K562 (cell line): ENCODE data around the gene DEGS2. TPM values are rescaled to one million over a fixed set of nuclear protein-coding genes. Genes with fewer than 3 reads are reported as not detected.
A peak's percentile ranks its signal among the peaks of the same experiment; 100 is the strongest.

Experiments used
- ARNT ChIP-seq, 2 experiments: fragments of 450-650 bp; IDR thresholded peaks; 2 replicates each; pipeline ENCODE4 v1.6.1; 2016; ENCODE audit warnings: mild to moderate bottlenecking in 1 of 2
- BACH1 ChIP-seq: fragments of 200-800 bp; sonication (Bioruptor generic); IDR thresholded peaks from 2 replicates; pipeline ENCODE4 v1.6.1; 2016; ENCODE audit warnings: missing genetic modification characterization, missing compliant biosample characterization
- CBFB ChIP-seq: sonication (generic); formaldehyde crosslinking; IDR thresholded peaks from 2 replicates; pipeline ENCODE4 v1.4.0; 2020; ENCODE audit warnings: mild to moderate bottlenecking, missing genetic modification reagents
- CHD1 ChIP-seq: fragments of 200-600 bp; sonication (generic); IDR thresholded peaks from one replicate; pipeline ENCODE4 v1.6.1; 2012; ENCODE audit warnings: mild to moderate bottlenecking, moderate library complexity, low read length, inconsistent platforms
- CTCF ChIP-seq, 3 experiments: IDR thresholded peaks in 2 of 3; conservative IDR thresholded peaks in 1 of 3; 2 replicates each; pipeline ENCODE4 v1.5.1; 2011 to 2012; ENCODE audit warnings: low read length in 3 of 3, mild to moderate bottlenecking in 3 of 3, control low read depth in 2 of 3, improper control_type of control experiment in 1 of 3, inconsistent platforms in 1 of 3, low read depth in 1 of 3, mixed read lengths in 1 of 3, moderate library complexity in 1 of 3; ENCODE audit not compliant: insufficient read depth in 2 of 3
- HNRNPH1 ChIP-seq: fragments of 200-400 bp; formaldehyde crosslinking; optimal IDR thresholded peaks from 2 replicates; pipeline ENCODE3; 2017; ENCODE audit warnings: low read depth, mild to moderate bottlenecking, low read length, moderate library complexity
- KLF10 ChIP-seq: fragments of 250-450 bp; sonication (Bioruptor Pico); IDR thresholded peaks from 2 replicates; pipeline ENCODE4 v1.6.1; 2021; ENCODE audit warnings: matching md5 sums
- MAFK ChIP-seq: IDR thresholded peaks from 2 replicates; pipeline ENCODE4 v1.6.1; 2011; ENCODE audit warnings: low read length, improper control_type of control experiment
- MAX ChIP-seq: sonication (generic); formaldehyde crosslinking; IDR thresholded peaks from 2 replicates; pipeline ENCODE4 v1.9.0; 2022; ENCODE audit warnings: mild to moderate bottlenecking, missing genetic modification reagents
- NFE2L1 ChIP-seq: fragments of 450-650 bp; IDR thresholded peaks from 2 replicates; pipeline ENCODE4 v1.6.1; 2016; ENCODE audit warnings: missing genetic modification characterization, low read depth, mild to moderate bottlenecking, missing compliant biosample characterization, moderate library complexity, borderline replicate concordance
- PCBP1 ChIP-seq: fragments of 200-400 bp; formaldehyde crosslinking; IDR thresholded peaks from 2 replicates; pipeline ENCODE4 v1.6.1; 2018; ENCODE audit warnings: mild to moderate bottlenecking, low read depth, low read length; ENCODE audit not compliant: poor library complexity, severe bottlenecking
- POLR2AphosphoS2 ChIP-seq: IDR thresholded peaks from 2 replicates; pipeline ENCODE4 v1.6.1; 2012; ENCODE audit warnings: low read length, improper control_type of control experiment
- PRMT5 ChIP-seq: sonication (generic); formaldehyde crosslinking; IDR thresholded peaks from 2 replicates; pipeline ENCODE4 v1.5.0; 2020; ENCODE audit warnings: missing genetic modification reagents
- RAD51 ChIP-seq: fragments of 450-650 bp; IDR thresholded peaks from 2 replicates; pipeline ENCODE4 v1.7.1; 2016; ENCODE audit warnings: low read depth, mild to moderate bottlenecking, borderline replicate concordance
- RFX5 ChIP-seq: IDR thresholded peaks from 2 replicates; pipeline ENCODE4 v1.6.1; 2011; ENCODE audit warnings: low read depth, mild to moderate bottlenecking, improper control_type of control experiment, low read length
- TBP ChIP-seq: optimal IDR thresholded peaks from 2 replicates; pipeline ENCODE3; 2011; ENCODE audit warnings: low read depth, low read length, improper control_type of control experiment
- UBTF ChIP-seq, 2 experiments: IDR thresholded peaks; 2 replicates each; pipeline ENCODE4 v1.6.1; 2012; ENCODE audit warnings: improper control_type of control experiment in 2 of 2, low read depth in 2 of 2, low read length in 2 of 2, borderline replicate concordance in 1 of 2
- ZBED1 ChIP-seq: IDR thresholded peaks from 2 replicates; pipeline ENCODE4 v1.6.1; 2014
- ZBTB34 ChIP-seq: fragments of 250-450 bp; sonication (Bioruptor Pico); IDR thresholded peaks from 2 replicates; pipeline ENCODE4 v1.8.0; 2021; ENCODE audit warnings: mild to moderate bottlenecking, moderate library complexity
- ZNF408 ChIP-seq: fragments of 250-450 bp; sonication (Bioruptor Pico); IDR thresholded peaks from 2 replicates; pipeline ENCODE4 v1.4.0; 2020; ENCODE audit warnings: low read depth, mild to moderate bottlenecking, moderate library complexity
- ZNF764 ChIP-seq: fragments of 250-450 bp; sonication (Bioruptor Pico); IDR thresholded peaks from 2 replicates; pipeline ENCODE4 v1.4.0; 2020; ENCODE audit warnings: low read depth, mild to moderate bottlenecking, moderate library complexity
- ZNF766 ChIP-seq: fragments of 200-800 bp; sonication (Bioruptor generic); conservative IDR thresholded peaks from 2 replicates; pipeline ENCODE4 v1.6.1; 2016; ENCODE audit warnings: missing genetic modification characterization, missing compliant biosample characterization
- polyA plus RNA-seq, 8 experiments: library from polyadenylated mRNA; depleted of rRNA in 4 of 8; stranded (reverse) in 5 of 8; unstranded in 3 of 8; fragments of >200 nt; fragmentation: Nextera tagmentation in 2 of 8; fragmentation: Illumina TruSeq in 1 of 8; extraction: Ambion mirVana in 2 of 8; extraction: Trizol in 1 of 8; gene quantifications; 2 replicates each; pipeline versions ENCODE4 v1.2.1 to v1.2.3, GENCODE V29; 2011 to 2014; ENCODE audit warnings: inconsistent platforms in 1 of 8, missing spikeins in 1 of 8
- total RNA-seq, 7 experiments: library from RNA; depleted of rRNA in 6 of 7; stranded (reverse); fragments of >200 nt in 6 of 7; fragmentation: Illumina TruSeq in 2 of 7; extraction: Trizol in 2 of 7; gene quantifications; 2 replicates each; pipeline versions ENCODE4 v1.2.1 to v1.2.3, GENCODE V29; 2011 to 2021; ENCODE audit warnings: low replicate concordance in 1 of 7

The DEGS2 gene
- total and polyA plus RNA-seq, 9 of the 15 experiments (the other 6 are each of a cell fraction or from before 2014, with no cell fraction given): 0.22 to 2.9 (median 0.70) TPM

DNA sequence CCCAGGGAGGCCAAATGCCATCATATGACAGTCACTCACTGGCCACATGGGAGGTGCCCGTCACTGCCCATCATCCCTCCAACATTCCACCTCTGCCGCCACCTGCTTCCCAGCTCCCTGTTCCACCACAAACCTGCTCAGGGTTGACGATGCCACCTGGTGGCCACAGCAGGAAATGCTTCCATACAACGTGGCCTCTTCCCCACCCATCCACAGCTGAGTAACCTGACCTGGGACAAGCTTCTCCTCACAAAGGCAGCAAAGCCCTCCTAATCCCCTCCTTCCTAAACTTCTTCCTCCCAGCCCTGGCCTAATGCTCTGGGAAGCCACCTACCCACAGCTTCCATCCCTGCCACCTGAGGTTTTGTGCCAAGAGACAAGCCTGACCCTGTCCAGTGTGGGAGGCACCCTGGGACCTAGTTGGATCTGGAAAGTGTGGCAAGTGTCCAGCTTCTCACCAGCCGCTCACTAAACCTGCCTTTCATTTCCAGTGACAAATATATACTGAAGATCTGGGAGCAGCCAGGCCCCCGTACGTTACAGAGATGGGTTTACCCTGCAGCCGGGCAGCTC is 4.3 kb downstream of the DEGS2 start (continued):
- no peak for TF ChIP-seq POLR2AphosphoS2
- no peak for TF ChIP-seq ZNF408 (CRISPR knock-in tag)
- TF ChIP-seq ARNT (IDR thresholded peaks at IDR 0.05): no peak
- TF ChIP-seq UBTF (IDR thresholded peaks at IDR 0.05; ENCODE audit: borderline replicate concordance in 1 of 2, low read depth in 2 of 2, low read length in 2 of 2): no peak
- TF ChIP-seq CBFB (CRISPR knock-in tag): no peak
- peak; percentile 30; the same call in 1 of the 2 replicates for TF ChIP-seq MAX (CRISPR knock-in tag)
- TF ChIP-seq RAD51: no peak
- no peak for TF ChIP-seq KLF10 (CRISPR knock-in tag)
- TF ChIP-seq ZNF764 (CRISPR knock-in tag): no peak
- no peak for TF ChIP-seq TBP
- no peak for TF ChIP-seq CHD1
- TF ChIP-seq ZBTB34: no peak
- TF ChIP-seq MAFK: no peak
- no peak for TF ChIP-seq PCBP1
- TF ChIP-seq NFE2L1 (tag): no peak
- no peak for TF ChIP-seq BACH1
- no peak for TF ChIP-seq HNRNPH1
- TF ChIP-seq ZNF766 (CRISPR knock-in tag): no peak
- TF ChIP-seq ZBED1: no peak
- TF ChIP-seq RFX5: no peak
- peak; percentile 72 to 87 (median 87) for TF ChIP-seq CTCF (IDR thresholded peaks at IDR 0.05 in 2 of 3, conservative IDR thresholded peaks at IDR 0.05 in 1 of 3; ENCODE audit: insufficient read depth in 2 of 3, low read depth in 1 of 3, low read length in 3 of 3)
- TF ChIP-seq PRMT5 (CRISPR knock-in tag): no peak
